Neural cell (in vitro differentiated cells): ENCODE results near the gene MYCN. TPM values are rescaled to one million over a fixed set of nuclear protein-coding genes. Genes with fewer than 3 reads are reported as not detected.
"Not testable (repeated sequence)": the region's sequence is repeated elsewhere in the genome, so short reads cannot be mapped to it uniquely, and the experiment has no call there.

Experiments used
- H2AFZ ChIP-seq: fragments of 200-600, 300-800 bp; sonication (generic), shearing (Covaris generic); 2 replicates; pipeline ENCODE4 v1.6.0; 2014; ENCODE audit warnings: low read depth, mild to moderate bottlenecking, antibody characterized with exemption, low read length, moderate library complexity
- H3F3A ChIP-seq: fragments of 200-600 bp; shearing (Covaris generic); 2 replicates; pipeline ENCODE4 v1.6.1; 2016; ENCODE audit warnings: mild to moderate bottlenecking, moderate library complexity, mixed read lengths, antibody characterized with exemption, low read length; ENCODE audit not compliant: insufficient read depth, poor library complexity, severe bottlenecking
- H3K27ac ChIP-seq: fragments of 200-600, 300-800 bp; sonication (generic), shearing (Covaris generic); 2 replicates; pipeline ENCODE4 v1.5.1; 2014; ENCODE audit warnings: mild to moderate bottlenecking, low read length, moderate library complexity
- H3K27me3 ChIP-seq: fragments of 300-800, 200-600 bp; sonication (generic), shearing (Covaris generic); 2 replicates; pipeline ENCODE4 v1.6.0; 2014; ENCODE audit warnings: mild to moderate bottlenecking, low read depth, low read length, moderate library complexity; ENCODE audit not compliant: insufficient read depth
- H3K36me3 ChIP-seq: fragments of 300-800, 200-600 bp; sonication (generic), shearing (Covaris generic); 2 replicates; pipeline ENCODE4 v1.5.1; 2014; ENCODE audit warnings: mild to moderate bottlenecking, antibody characterized with exemption, low read length, moderate library complexity; ENCODE audit not compliant: insufficient read depth
- H3K4me2 ChIP-seq: fragments of 300-800, 200-600 bp; sonication (generic), shearing (Covaris generic); 2 replicates; pipeline ENCODE4 v1.6.0; 2014; ENCODE audit warnings: mild to moderate bottlenecking, low read length
- H3K4me3 ChIP-seq: fragments of 300-800, 200-600 bp; sonication (generic), shearing (Covaris generic); 2 replicates; pipeline ENCODE4 v1.5.1; 2014; ENCODE audit warnings: mild to moderate bottlenecking, low read length, moderate library complexity
- H3K79me2 ChIP-seq: fragments of 200-600 bp; shearing (Covaris generic); replicated peaks from 2 replicates; pipeline ENCODE4 v1.6.0; 2014; ENCODE audit warnings: mild to moderate bottlenecking, low read length, moderate library complexity; ENCODE audit not compliant: insufficient read depth
- H3K9ac ChIP-seq: fragments of 300-800, 200-600 bp; sonication (generic), shearing (Covaris generic); 2 replicates; pipeline ENCODE4 v1.6.1; 2016; ENCODE audit warnings: mild to moderate bottlenecking, low read length, mixed read lengths
- H3K9me2 ChIP-seq: fragments of 200-600 bp; shearing (Covaris generic); 2 replicates; pipeline ENCODE4 v1.6.1; 2016; ENCODE audit warnings: mild to moderate bottlenecking, low read length, mixed read lengths; ENCODE audit not compliant: insufficient read depth
- H3K9me3 ChIP-seq: fragments of 200-600, 300-800 bp; sonication (generic), shearing (Covaris generic); 2 replicates; pipeline ENCODE4 v1.6.1; 2016; ENCODE audit warnings: mild to moderate bottlenecking, mixed run types, low read length, moderate library complexity, mixed read lengths
- H4K20me1 ChIP-seq: fragments of 200-600 bp; shearing (Covaris generic); 2 replicates; pipeline ENCODE4 v1.6.1; 2016; ENCODE audit warnings: mild to moderate bottlenecking, mixed run types; ENCODE audit not compliant: insufficient read depth
- EP300 ChIP-seq: fragments of 450-650 bp; conservative IDR thresholded peaks from 2 replicates; pipeline ENCODE4 v1.6.1; 2014; ENCODE audit warnings: antibody characterized with exemption, mild to moderate bottlenecking, moderate library complexity; ENCODE audit not compliant: poor library complexity, severe bottlenecking
- EZH2 ChIP-seq: fragments of 200-600, 300-800 bp; shearing (Covaris generic), sonication (generic); IDR thresholded peaks from 2 replicates; pipeline ENCODE4 v1.6.1; 2014; ENCODE audit warnings: antibody characterized with exemption, low read length, borderline replicate concordance, mild to moderate bottlenecking; ENCODE audit not compliant: insufficient read depth, poor library complexity, severe bottlenecking
- MXI1 ChIP-seq: fragments of 450-650 bp; conservative IDR thresholded peaks from 2 replicates; pipeline ENCODE4 v1.6.1; 2014; ENCODE audit warnings: antibody characterized with exemption, mild to moderate bottlenecking; ENCODE audit not compliant: poor library complexity, severe bottlenecking
- POLR2AphosphoS5 ChIP-seq: IDR thresholded peaks from 2 replicates; pipeline ENCODE4 v1.6.1; 2012
- RAD21 ChIP-seq: fragments of 450-650 bp; conservative IDR thresholded peaks from 2 replicates; pipeline ENCODE4 v1.6.1; 2014; ENCODE audit warnings: antibody characterized with exemption, mild to moderate bottlenecking, moderate library complexity
- polyA plus RNA-seq: library from polyadenylated mRNA; depleted of rRNA; stranded (reverse); fragments of >200 nt; gene quantifications from 2 replicates; pipeline ENCODE4 v1.2.3, GENCODE V29; 2014
- TF ChIP-seq, protein P1 (sequence below): IDR thresholded peaks from 2 replicates; pipeline ENCODE4 v1.6.1; 2012; ENCODE audit warnings: borderline replicate concordance
- TF ChIP-seq, protein P2 (sequence below): fragments of 450-650 bp; IDR thresholded peaks from 2 replicates; pipeline ENCODE4 v1.5.1; 2014; ENCODE audit warnings: antibody characterized with exemption, mild to moderate bottlenecking, moderate library complexity; ENCODE audit not compliant: poor library complexity, severe bottlenecking

Gene MYCN
- polyA plus RNA-seq, 1 donor from 2014 or later = 25.1 TPM

GRCh38 chr2:15901808-15902130 is 38.6 kb upstream of the MYCN start:
- no peaks in the 10 kb centered on the region for H3K36me3 ChIP-seq
- H3K79me2 ChIP-seq = no peaks in the 10 kb centered on the region
- H3K27me3 ChIP-seq = no peaks in the 10 kb centered on the region
- TF ChIP-seq POLR2AphosphoS5 (no peak), MXI1 (no peak), EZH2 (no peak)
- TF ChIP-seq, protein P1, sequence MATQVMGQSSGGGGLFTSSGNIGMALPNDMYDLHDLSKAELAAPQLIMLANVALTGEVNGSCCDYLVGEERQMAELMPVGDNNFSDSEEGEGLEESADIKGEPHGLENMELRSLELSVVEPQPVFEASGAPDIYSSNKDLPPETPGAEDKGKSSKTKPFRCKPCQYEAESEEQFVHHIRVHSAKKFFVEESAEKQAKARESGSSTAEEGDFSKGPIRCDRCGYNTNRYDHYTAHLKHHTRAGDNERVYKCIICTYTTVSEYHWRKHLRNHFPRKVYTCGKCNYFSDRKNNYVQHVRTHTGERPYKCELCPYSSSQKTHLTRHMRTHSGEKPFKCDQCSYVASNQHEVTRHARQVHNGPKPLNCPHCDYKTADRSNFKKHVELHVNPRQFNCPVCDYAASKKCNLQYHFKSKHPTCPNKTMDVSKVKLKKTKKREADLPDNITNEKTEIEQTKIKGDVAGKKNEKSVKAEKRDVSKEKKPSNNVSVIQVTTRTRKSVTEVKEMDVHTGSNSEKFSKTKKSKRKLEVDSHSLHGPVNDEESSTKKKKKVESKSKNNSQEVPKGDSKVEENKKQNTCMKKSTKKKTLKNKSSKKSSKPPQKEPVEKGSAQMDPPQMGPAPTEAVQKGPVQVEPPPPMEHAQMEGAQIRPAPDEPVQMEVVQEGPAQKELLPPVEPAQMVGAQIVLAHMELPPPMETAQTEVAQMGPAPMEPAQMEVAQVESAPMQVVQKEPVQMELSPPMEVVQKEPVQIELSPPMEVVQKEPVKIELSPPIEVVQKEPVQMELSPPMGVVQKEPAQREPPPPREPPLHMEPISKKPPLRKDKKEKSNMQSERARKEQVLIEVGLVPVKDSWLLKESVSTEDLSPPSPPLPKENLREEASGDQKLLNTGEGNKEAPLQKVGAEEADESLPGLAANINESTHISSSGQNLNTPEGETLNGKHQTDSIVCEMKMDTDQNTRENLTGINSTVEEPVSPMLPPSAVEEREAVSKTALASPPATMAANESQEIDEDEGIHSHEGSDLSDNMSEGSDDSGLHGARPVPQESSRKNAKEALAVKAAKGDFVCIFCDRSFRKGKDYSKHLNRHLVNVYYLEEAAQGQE = no peak
- H3K4me2 ChIP-seq = no peak overlapping the region
- H4K20me1 ChIP-seq = no peaks in the 10 kb centered on the region
- H2AFZ ChIP-seq = no peak overlapping the region
- no peak overlapping the region for H3K4me3 ChIP-seq
- H3F3A ChIP-seq = no peaks in the 10 kb centered on the region
- peaks cover 4% of the 10 kb centered on the region for H3K9me3 ChIP-seq
- no peak overlapping the region for H3K9ac ChIP-seq
- H3K27ac ChIP-seq = no peak overlapping the region
- H3K9me2 ChIP-seq = no peaks in the 10 kb centered on the region

DNA sequence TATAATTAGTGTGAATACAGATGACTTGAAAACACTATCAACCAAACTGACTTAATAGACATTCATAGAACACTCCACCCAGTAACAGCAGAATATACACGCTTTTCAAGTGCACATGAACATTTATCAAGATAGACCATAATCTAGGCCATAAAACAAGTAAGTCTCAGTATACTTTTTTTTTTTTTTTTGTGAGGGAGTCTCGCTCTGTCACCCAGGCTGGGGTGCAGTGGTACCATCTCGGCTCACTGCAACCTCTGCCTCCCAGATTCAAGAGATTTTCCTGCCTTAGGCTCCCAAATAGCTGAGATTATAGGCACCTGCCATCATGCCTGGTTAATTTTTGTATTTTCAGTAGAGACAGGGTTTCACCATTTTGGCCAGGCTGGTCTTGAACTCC is 36.4 kb upstream of the MYCN start:
- H3K79me2 ChIP-seq, H3K36me3 ChIP-seq, H3K9me2 ChIP-seq, H3K4me2 ChIP-seq, H3K27me3 ChIP-seq, H3K9ac ChIP-seq, H3K4me3 ChIP-seq, H4K20me1 ChIP-seq, H3K9me3 ChIP-seq, H2AFZ ChIP-seq, H3F3A ChIP-seq, H3K27ac ChIP-seq: not testable (repeated sequence)

GRCh38 chr2:15905267-15905645 is 35.1 kb upstream of the MYCN start:
- Histone ChIP-seq H4K20me1 (no peaks in the 10 kb centered on the region), H2AFZ (no peak overlapping the region), H3K9me3 (peaks cover 4% of the 10 kb centered on the region), H3K36me3 (no peaks in the 10 kb centered on the region), H3K9me2 (no peaks in the 10 kb centered on the region), H3K27ac (no peak overlapping the region), H3F3A (no peaks in the 10 kb centered on the region), H3K9ac (no peak overlapping the region), H3K4me2 (no peak overlapping the region), H3K79me2 (no peaks in the 10 kb centered on the region), H3K4me3 (no peak overlapping the region), H3K27me3 (no peaks in the 10 kb centered on the region)
- TF ChIP-seq, protein P2, sequence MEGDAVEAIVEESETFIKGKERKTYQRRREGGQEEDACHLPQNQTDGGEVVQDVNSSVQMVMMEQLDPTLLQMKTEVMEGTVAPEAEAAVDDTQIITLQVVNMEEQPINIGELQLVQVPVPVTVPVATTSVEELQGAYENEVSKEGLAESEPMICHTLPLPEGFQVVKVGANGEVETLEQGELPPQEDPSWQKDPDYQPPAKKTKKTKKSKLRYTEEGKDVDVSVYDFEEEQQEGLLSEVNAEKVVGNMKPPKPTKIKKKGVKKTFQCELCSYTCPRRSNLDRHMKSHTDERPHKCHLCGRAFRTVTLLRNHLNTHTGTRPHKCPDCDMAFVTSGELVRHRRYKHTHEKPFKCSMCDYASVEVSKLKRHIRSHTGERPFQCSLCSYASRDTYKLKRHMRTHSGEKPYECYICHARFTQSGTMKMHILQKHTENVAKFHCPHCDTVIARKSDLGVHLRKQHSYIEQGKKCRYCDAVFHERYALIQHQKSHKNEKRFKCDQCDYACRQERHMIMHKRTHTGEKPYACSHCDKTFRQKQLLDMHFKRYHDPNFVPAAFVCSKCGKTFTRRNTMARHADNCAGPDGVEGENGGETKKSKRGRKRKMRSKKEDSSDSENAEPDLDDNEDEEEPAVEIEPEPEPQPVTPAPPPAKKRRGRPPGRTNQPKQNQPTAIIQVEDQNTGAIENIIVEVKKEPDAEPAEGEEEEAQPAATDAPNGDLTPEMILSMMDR = no peak
- TF ChIP-seq EP300 (no peak), RAD21 (no peak), EZH2 (no peak), POLR2AphosphoS5 (no peak)
- TF ChIP-seq, protein P1 = no peak
